ENCODE results near the gene TASP1. TPM values are rescaled to one million over a fixed set of nuclear protein-coding genes. Genes with fewer than 3 reads are reported as not detected.

Gene TASP1
- total RNA-seq, 1 donor from 2014 or later = 4.8 TPM

- no peak for DNase-seq (ENCODE audit: low read depth)
- no peak overlapping the region for H3K4me3 ChIP-seq (ENCODE audit: low read depth, low read length)
- no peak for TF ChIP-seq CTCF (conservative IDR thresholded peaks at IDR 0.05; ENCODE audit: low read depth, low read length)
These were observed 219.3 kb downstream of the TASP1 start for GRCh38 chr20:13419477-13419876.

- TF ChIP-seq CTCF (conservative IDR thresholded peaks at IDR 0.05; ENCODE audit: low read depth, low read length) = no peak
- H3K4me3 ChIP-seq (ENCODE audit: low read depth, low read length) = no peak overlapping the region
- no peak for DNase-seq (ENCODE audit: low read depth)
These were observed 220.2 kb downstream of the TASP1 start for GRCh38 chr20:13418263-13419229.

GRCh38 chr20:13416531-13416930 lies 222.2 kb downstream of the TASP1 start:
- TF ChIP-seq CTCF (conservative IDR thresholded peaks at IDR 0.05; ENCODE audit: low read depth, low read length) = no peak
- no peak overlapping the region for H3K4me3 ChIP-seq (ENCODE audit: low read depth, low read length)
- DNase-seq (ENCODE audit: low read depth) = no peak

- no peak overlapping the region for H3K4me3 ChIP-seq (ENCODE audit: low read depth, low read length)
- no peak for TF ChIP-seq CTCF (conservative IDR thresholded peaks at IDR 0.05; ENCODE audit: low read depth, low read length)
- no peak for DNase-seq (ENCODE audit: low read depth)
These were observed 225.8 kb downstream of the TASP1 start for GRCh38 chr20:13412806-13413445.

GRCh38 chr20:13404293-13404692 lies 234.4 kb downstream of the TASP1 start:
- TF ChIP-seq CTCF (conservative IDR thresholded peaks at IDR 0.05; ENCODE audit: low read depth, low read length) = no peak
- H3K4me3 ChIP-seq (ENCODE audit: low read depth, low read length) = no peak overlapping the region
- no peak for DNase-seq (ENCODE audit: low read depth)

GRCh38 chr20:13403453-13403852 lies 235.3 kb downstream of the TASP1 start:
- no peak overlapping the region for H3K4me3 ChIP-seq (ENCODE audit: low read depth, low read length)
- DNase-seq (ENCODE audit: low read depth) = no peak
- no peak for TF ChIP-seq CTCF (conservative IDR thresholded peaks at IDR 0.05; ENCODE audit: low read depth, low read length)

Measured in epithelial cell of proximal tubule (primary cell).